ENCODE data around the gene WBP4.

- TF ChIP-seq CTCF (conservative IDR thresholded peaks at IDR 0.05; ENCODE audit: low read depth, low read length) (no peak), ELK1 (IDR thresholded peaks at IDR 0.05; ENCODE audit: borderline replicate concordance, low read depth, low read length) (no peak), RAD21 (IDR thresholded peaks at IDR 0.05; ENCODE audit: low read length) (no peak)
These were observed 2.8 kb upstream of the WBP4 start for GRCh38 chr13:41058295-41059070.

Data from IMR-90 (cell line).